ENCODE data around the gene MRO. TPM values are rescaled to one million over a fixed set of nuclear protein-coding genes. Genes with fewer than 3 reads are reported as not detected.

Gene MRO
- total and polyA plus RNA-seq, 2 donors (not counting 1 experiment from before 2014, with no cell fraction given), result under 0.01 to 0.02 TPM

DNA sequence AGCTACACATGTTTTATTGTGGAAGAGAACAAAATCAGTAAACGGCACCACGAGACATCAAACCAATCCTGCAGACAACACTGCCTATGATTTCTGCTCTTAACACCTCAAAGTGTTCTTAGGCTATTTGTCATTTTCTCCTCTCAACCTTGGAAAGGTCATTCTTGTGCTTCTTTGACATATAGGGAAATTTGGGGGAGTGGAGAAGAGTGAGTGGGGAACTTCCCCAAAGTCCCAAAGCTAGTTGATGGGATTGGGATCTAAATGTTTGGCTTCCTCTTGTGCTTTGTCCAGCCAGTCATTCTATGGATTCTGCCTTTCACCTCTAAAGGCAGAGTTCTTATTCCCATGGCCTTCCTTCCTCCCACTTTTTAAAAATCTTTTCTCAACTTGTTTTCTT is 5.8 kb upstream of the MRO start:
- H4K20me1 ChIP-seq (ENCODE audit: control insufficient read depth, extremely low read depth, insufficient read depth, low read length), result no peaks in the 10 kb centered on the region
- no peaks in the 10 kb centered on the region for H3K27me3 ChIP-seq (ENCODE audit: control insufficient read depth, insufficient read depth, low read length)
- H3K27ac ChIP-seq (ENCODE audit: insufficient read depth, low read length), result no peak overlapping the region
- no peaks in the 10 kb centered on the region for H3K9me3 ChIP-seq (ENCODE audit: control insufficient read depth, insufficient read depth, low read depth, low read length)
- no peak overlapping the region for H3K4me3 ChIP-seq (replicated peaks in 1 of 4; ENCODE audit: control extremely low read depth in 1 of 4, insufficient read depth in 1 of 4, low read depth in 3 of 4, low read length in 4 of 4)
- TF ChIP-seq EZH2 (IDR thresholded peaks at IDR 0.05; ENCODE audit: low read length, missing control alignments), result no peak
- TF ChIP-seq, protein P1, sequence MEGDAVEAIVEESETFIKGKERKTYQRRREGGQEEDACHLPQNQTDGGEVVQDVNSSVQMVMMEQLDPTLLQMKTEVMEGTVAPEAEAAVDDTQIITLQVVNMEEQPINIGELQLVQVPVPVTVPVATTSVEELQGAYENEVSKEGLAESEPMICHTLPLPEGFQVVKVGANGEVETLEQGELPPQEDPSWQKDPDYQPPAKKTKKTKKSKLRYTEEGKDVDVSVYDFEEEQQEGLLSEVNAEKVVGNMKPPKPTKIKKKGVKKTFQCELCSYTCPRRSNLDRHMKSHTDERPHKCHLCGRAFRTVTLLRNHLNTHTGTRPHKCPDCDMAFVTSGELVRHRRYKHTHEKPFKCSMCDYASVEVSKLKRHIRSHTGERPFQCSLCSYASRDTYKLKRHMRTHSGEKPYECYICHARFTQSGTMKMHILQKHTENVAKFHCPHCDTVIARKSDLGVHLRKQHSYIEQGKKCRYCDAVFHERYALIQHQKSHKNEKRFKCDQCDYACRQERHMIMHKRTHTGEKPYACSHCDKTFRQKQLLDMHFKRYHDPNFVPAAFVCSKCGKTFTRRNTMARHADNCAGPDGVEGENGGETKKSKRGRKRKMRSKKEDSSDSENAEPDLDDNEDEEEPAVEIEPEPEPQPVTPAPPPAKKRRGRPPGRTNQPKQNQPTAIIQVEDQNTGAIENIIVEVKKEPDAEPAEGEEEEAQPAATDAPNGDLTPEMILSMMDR (conservative IDR thresholded peaks at IDR 0.05 in 1 of 2, IDR thresholded peaks at IDR 0.05 in 1 of 2; ENCODE audit: low read depth in 1 of 2, low read length in 2 of 2), result no peak
- H3K4me1 ChIP-seq (ENCODE audit: control insufficient read depth, extremely low read depth, insufficient read depth, low read length), result no peaks in the 10 kb centered on the region
- DNase-seq (ENCODE audit: low read depth in 2 of 2), result no peak
- no peaks in the 10 kb centered on the region for H3K79me2 ChIP-seq (ENCODE audit: control insufficient read depth, insufficient read depth, low read length)
- H3K9ac ChIP-seq (ENCODE audit: insufficient read depth, low read length), result no peak overlapping the region
- H2AFZ ChIP-seq (ENCODE audit: low read length), result no peak overlapping the region
- H3K4me2 ChIP-seq (ENCODE audit: extremely low read depth, insufficient read depth, low read length), result no peak overlapping the region
- no peaks in the 10 kb centered on the region for H3K36me3 ChIP-seq (ENCODE audit: control insufficient read depth, insufficient read depth, low read length)

GRCh38 chr18:50822756-50823155 is 2.9 kb upstream of the MRO start:
- Histone ChIP-seq H3K9me3 (ENCODE audit: control insufficient read depth, insufficient read depth, low read depth, low read length) (no peaks in the 10 kb centered on the region), H3K9ac (ENCODE audit: insufficient read depth, low read length) (no peak overlapping the region), H3K27me3 (ENCODE audit: control insufficient read depth, insufficient read depth, low read length) (no peaks in the 10 kb centered on the region), H3K36me3 (ENCODE audit: control insufficient read depth, insufficient read depth, low read length) (no peaks in the 10 kb centered on the region), H4K20me1 (ENCODE audit: control insufficient read depth, extremely low read depth, insufficient read depth, low read length) (no peaks in the 10 kb centered on the region), H3K27ac (ENCODE audit: insufficient read depth, low read length) (no peak overlapping the region), H3K79me2 (ENCODE audit: control insufficient read depth, insufficient read depth, low read length) (no peaks in the 10 kb centered on the region), H3K4me3 (replicated peaks in 1 of 4; ENCODE audit: control extremely low read depth in 1 of 4, insufficient read depth in 1 of 4, low read depth in 3 of 4, low read length in 4 of 4) (no peak overlapping the region), H3K4me1 (ENCODE audit: control insufficient read depth, extremely low read depth, insufficient read depth, low read length) (peaks cover 2% of the 10 kb centered on the region), H2AFZ (ENCODE audit: low read length) (no peak overlapping the region), H3K4me2 (ENCODE audit: extremely low read depth, insufficient read depth, low read length) (no peak overlapping the region)
- TF ChIP-seq EZH2 (IDR thresholded peaks at IDR 0.05; ENCODE audit: low read length, missing control alignments), result no peak
- TF ChIP-seq, protein P1 (conservative IDR thresholded peaks at IDR 0.05 in 1 of 2, IDR thresholded peaks at IDR 0.05 in 1 of 2; ENCODE audit: low read depth in 1 of 2, low read length in 2 of 2), result no peak
- no peak for DNase-seq (ENCODE audit: low read depth in 2 of 2)

GRCh38 chr18:50820901-50821520 is 1.2 kb upstream of the MRO start:
- Histone ChIP-seq H3K27ac (ENCODE audit: insufficient read depth, low read length) (no peak overlapping the region), H3K9ac (ENCODE audit: insufficient read depth, low read length) (no peak overlapping the region), H3K9me3 (ENCODE audit: control insufficient read depth, insufficient read depth, low read depth, low read length) (no peaks in the 10 kb centered on the region), H3K36me3 (ENCODE audit: control insufficient read depth, insufficient read depth, low read length) (no peaks in the 10 kb centered on the region), H4K20me1 (ENCODE audit: control insufficient read depth, extremely low read depth, insufficient read depth, low read length) (no peaks in the 10 kb centered on the region), H3K4me1 (ENCODE audit: control insufficient read depth, extremely low read depth, insufficient read depth, low read length) (peaks cover 2% of the 10 kb centered on the region), H3K4me2 (ENCODE audit: extremely low read depth, insufficient read depth, low read length) (no peak overlapping the region), H3K4me3 (replicated peaks in 1 of 4; ENCODE audit: control extremely low read depth in 1 of 4, insufficient read depth in 1 of 4, low read depth in 3 of 4, low read length in 4 of 4) (no peak overlapping the region), H3K27me3 (ENCODE audit: control insufficient read depth, insufficient read depth, low read length) (no peaks in the 10 kb centered on the region), H3K79me2 (ENCODE audit: control insufficient read depth, insufficient read depth, low read length) (no peaks in the 10 kb centered on the region), H2AFZ (ENCODE audit: low read length) (peak overlapping the region; percentile 56)
- TF ChIP-seq, protein P1 (conservative IDR thresholded peaks at IDR 0.05 in 1 of 2, IDR thresholded peaks at IDR 0.05 in 1 of 2; ENCODE audit: low read depth in 1 of 2, low read length in 2 of 2), result no peak
- TF ChIP-seq EZH2 (IDR thresholded peaks at IDR 0.05; ENCODE audit: low read length, missing control alignments), result no peak
- no peak for DNase-seq (ENCODE audit: low read depth in 2 of 2)

Measured in fibroblast of lung (primary cell).